C4-2B (cell line): Measurements from ENCODE around the gene SLC44A5.

Source experiments
- CTCF ChIP-seq: fragments of 450-650 bp; conservative IDR thresholded peaks from 2 replicates; pipeline ENCODE4 v1.5.1; 2017; ENCODE audit warnings: mild to moderate bottlenecking
- ZFX ChIP-seq: fragments of 450-650 bp; IDR thresholded peaks from 2 replicates; pipeline ENCODE4 v1.6.1; 2017

DNA sequence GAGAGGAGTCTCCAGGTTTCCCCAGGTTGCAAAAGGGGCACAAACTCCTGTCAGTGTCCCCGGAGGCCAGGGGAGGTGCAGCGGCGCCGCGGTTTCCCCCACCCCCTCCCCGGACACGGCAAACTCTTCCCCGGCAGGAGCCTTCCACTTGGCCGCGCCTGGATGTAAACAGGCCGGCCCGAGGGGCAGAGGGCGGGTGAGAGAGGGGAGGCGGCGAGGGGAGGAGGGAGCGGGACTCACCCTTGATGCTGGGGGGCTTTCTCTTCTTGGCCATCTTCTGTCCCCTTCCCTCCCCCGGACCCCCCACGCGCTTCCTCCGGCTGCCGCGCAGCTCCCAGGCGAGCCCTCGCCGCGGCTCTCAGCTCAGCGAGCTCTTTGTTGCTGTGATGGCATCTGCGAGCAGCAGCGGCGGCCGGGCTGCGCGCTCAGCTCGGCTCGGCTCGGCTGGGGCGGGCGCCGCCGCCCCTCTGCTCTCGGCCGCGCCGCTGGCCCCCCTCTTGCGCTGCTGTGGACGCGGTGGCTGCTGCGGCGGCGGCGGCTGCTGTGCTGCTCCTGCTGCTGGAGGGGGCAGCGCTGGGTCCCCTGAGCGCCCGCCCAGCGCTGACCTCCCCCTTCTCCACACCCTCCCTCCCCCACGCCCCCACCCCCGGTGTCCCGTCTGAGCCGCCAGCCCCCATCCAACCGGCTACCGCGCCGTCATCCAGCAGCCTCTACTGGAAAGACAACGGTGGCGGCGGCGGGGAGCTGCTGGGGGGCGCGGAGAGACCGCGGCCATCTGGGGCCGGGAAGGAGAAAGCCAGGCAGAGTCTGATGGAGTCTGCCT lies 4.9 kb upstream of the SLC44A5 start:
- TF ChIP-seq CTCF (no peak), ZFX (no peak)
